WTC11 (cell line): ENCODE measurements around the gene UTF1. TPM values are rescaled to one million over a fixed set of nuclear protein-coding genes. Genes with fewer than 3 reads are reported as not detected.

Source experiments
- ARID4B ChIP-seq: sonication (generic); formaldehyde crosslinking; IDR thresholded peaks from 2 replicates; pipeline ENCODE4 v1.8.0; 2023; ENCODE audit warnings: missing genetic modification reagents, mild to moderate bottlenecking, borderline replicate concordance
- CDX4 ChIP-seq: fragments of 250-450 bp; sonication (Bioruptor Pico); IDR thresholded peaks from 2 replicates; pipeline ENCODE4 v1.9.0; 2021; ENCODE audit warnings: moderate library complexity, mild to moderate bottlenecking, inconsistent platforms, borderline replicate concordance
- CTCF ChIP-seq: fragments of 200-600 bp; IDR thresholded peaks from 2 replicates; pipeline ENCODE4 v1.8.0; 2022; ENCODE audit warnings: antibody characterized with exemption
- EMX1 ChIP-seq: fragments of 250-450 bp; sonication (Bioruptor Pico); IDR thresholded peaks from 2 replicates; pipeline ENCODE4 v1.8.0; 2021; ENCODE audit warnings: mild to moderate bottlenecking
- FOXP1 ChIP-seq: sonication (generic); formaldehyde crosslinking; IDR thresholded peaks from 2 replicates; pipeline ENCODE4 v1.8.0; 2022; ENCODE audit warnings: missing genetic modification reagents, mild to moderate bottlenecking, moderate library complexity, borderline replicate concordance
- HMGXB4 ChIP-seq: sonication (generic); formaldehyde crosslinking; IDR thresholded peaks from 2 replicates; pipeline ENCODE4 v1.8.1; 2023; ENCODE audit warnings: mild to moderate bottlenecking, moderate library complexity, missing genetic modification reagents
- IRF1 ChIP-seq: sonication (generic); formaldehyde crosslinking; IDR thresholded peaks from 2 replicates; pipeline ENCODE4 v1.8.0; 2023; ENCODE audit warnings: missing genetic modification reagents
- JUN ChIP-seq: sonication (generic); formaldehyde crosslinking; IDR thresholded peaks from 2 replicates; pipeline ENCODE4 v1.8.0; 2023; ENCODE audit warnings: mild to moderate bottlenecking, missing genetic modification reagents
- NFYB ChIP-seq: sonication (generic); formaldehyde crosslinking; conservative IDR thresholded peaks from 2 replicates; pipeline ENCODE4 v1.8.0; 2022; ENCODE audit warnings: low read depth, missing genetic modification reagents
- NR3C1 ChIP-seq: sonication (generic); formaldehyde crosslinking; conservative IDR thresholded peaks from 2 replicates; pipeline ENCODE4 v1.8.1; 2023; ENCODE audit warnings: low read depth, mild to moderate bottlenecking, missing genetic modification reagents
- SMAD3 ChIP-seq: sonication (generic); formaldehyde crosslinking; IDR thresholded peaks from 2 replicates; pipeline ENCODE4 v1.8.0; 2022; ENCODE audit warnings: missing genetic modification reagents, mild to moderate bottlenecking, borderline replicate concordance
- TEAD4 ChIP-seq: sonication (generic); formaldehyde crosslinking; IDR thresholded peaks from 2 replicates; pipeline ENCODE4 v1.8.0; 2022; ENCODE audit warnings: mild to moderate bottlenecking, missing genetic modification reagents
- USF1 ChIP-seq: sonication (generic); formaldehyde crosslinking; IDR thresholded peaks from 2 replicates; pipeline ENCODE4 v1.8.0; 2022; ENCODE audit warnings: mild to moderate bottlenecking, missing genetic modification reagents
- USF2 ChIP-seq: sonication (generic); formaldehyde crosslinking; IDR thresholded peaks from 2 replicates; pipeline ENCODE4 v1.8.1; 2023; ENCODE audit warnings: mild to moderate bottlenecking, missing genetic modification reagents, moderate library complexity
- ZNF138 ChIP-seq: sonication (generic); formaldehyde crosslinking; conservative IDR thresholded peaks from 2 replicates; pipeline ENCODE4 v1.8.1; 2022; ENCODE audit warnings: mild to moderate bottlenecking, moderate library complexity, missing genetic modification reagents
- ZNF232 ChIP-seq: sonication (generic); formaldehyde crosslinking; IDR thresholded peaks from 2 replicates; pipeline ENCODE4 v1.8.0; 2022; ENCODE audit warnings: mild to moderate bottlenecking, missing genetic modification reagents
- ZNF263 ChIP-seq: sonication (generic); formaldehyde crosslinking; IDR thresholded peaks from 2 replicates; pipeline ENCODE4 v1.8.1; 2022; ENCODE audit warnings: low read depth, mild to moderate bottlenecking, moderate library complexity, missing genetic modification reagents
- ZNF532 ChIP-seq: fragments of 250-450 bp; sonication (Bioruptor Pico); IDR thresholded peaks from 2 replicates; pipeline ENCODE4 v1.9.0; 2021; ENCODE audit warnings: mild to moderate bottlenecking, borderline replicate concordance
- ZSCAN18 ChIP-seq: fragments of 250-450 bp; sonication (Bioruptor Pico); IDR thresholded peaks from 2 replicates; pipeline ENCODE4 v2.1.2; 2022; ENCODE audit warnings: mild to moderate bottlenecking, moderate library complexity
- total RNA-seq: library from RNA; stranded (reverse); gene quantifications from 3 replicates; pipeline ENCODE4 v1.2.3, GENCODE V29; 2021

UTF1 gene
- total RNA-seq, 1 experiment from 2014 or later, result 196 TPM

GRCh38 chr10:133237588-133238465 is 7.8 kb downstream of the UTF1 start, which contains the start of gene VENTX (continued):
- TF ChIP-seq ARID4B (CRISPR knock-in tag) (no peak; the same call in 1 of the 2 replicates), JUN (CRISPR knock-in tag) (peak; percentile 75; the same call in 1 of the 2 replicates), USF1 (CRISPR knock-in tag) (peak; percentile 65; the same call in 1 of the 2 replicates), ZNF532 (CRISPR knock-in tag) (no peak), NR3C1 (CRISPR knock-in tag) (no peak), HMGXB4 (CRISPR knock-in tag) (peak; percentile 37; the same call in 1 of the 2 replicates), CTCF (no peak), CDX4 (CRISPR knock-in tag) (no peak), FOXP1 (CRISPR knock-in tag) (peak; percentile 86), ZNF263 (CRISPR knock-in tag) (peak; percentile 47), USF2 (0 out of 2 replicates have a peak, but pooled peaks have one; percentile 11), TEAD4 (CRISPR knock-in tag) (peak; percentile 72; the same call in 1 of the 2 replicates), ZNF138 (peak; percentile 74; the same call in 1 of the 2 replicates), ZSCAN18 (no peak), NFYB (CRISPR knock-in tag) (no peak; the same call in 1 of the 2 replicates), EMX1 (CRISPR knock-in tag) (no peak), SMAD3 (CRISPR knock-in tag) (0 out of 2 replicates have a peak, but pooled peaks have one; percentile 30), ZNF232 (CRISPR knock-in tag) (peak; percentile 72), IRF1 (peak; percentile 82)
